ENCODE results near the gene ANO9.
"Not testable (repeated sequence)": the region's sequence is repeated elsewhere in the genome, so short reads cannot be mapped to it uniquely, and the experiment has no call there.

ANO9 gene

DNA sequence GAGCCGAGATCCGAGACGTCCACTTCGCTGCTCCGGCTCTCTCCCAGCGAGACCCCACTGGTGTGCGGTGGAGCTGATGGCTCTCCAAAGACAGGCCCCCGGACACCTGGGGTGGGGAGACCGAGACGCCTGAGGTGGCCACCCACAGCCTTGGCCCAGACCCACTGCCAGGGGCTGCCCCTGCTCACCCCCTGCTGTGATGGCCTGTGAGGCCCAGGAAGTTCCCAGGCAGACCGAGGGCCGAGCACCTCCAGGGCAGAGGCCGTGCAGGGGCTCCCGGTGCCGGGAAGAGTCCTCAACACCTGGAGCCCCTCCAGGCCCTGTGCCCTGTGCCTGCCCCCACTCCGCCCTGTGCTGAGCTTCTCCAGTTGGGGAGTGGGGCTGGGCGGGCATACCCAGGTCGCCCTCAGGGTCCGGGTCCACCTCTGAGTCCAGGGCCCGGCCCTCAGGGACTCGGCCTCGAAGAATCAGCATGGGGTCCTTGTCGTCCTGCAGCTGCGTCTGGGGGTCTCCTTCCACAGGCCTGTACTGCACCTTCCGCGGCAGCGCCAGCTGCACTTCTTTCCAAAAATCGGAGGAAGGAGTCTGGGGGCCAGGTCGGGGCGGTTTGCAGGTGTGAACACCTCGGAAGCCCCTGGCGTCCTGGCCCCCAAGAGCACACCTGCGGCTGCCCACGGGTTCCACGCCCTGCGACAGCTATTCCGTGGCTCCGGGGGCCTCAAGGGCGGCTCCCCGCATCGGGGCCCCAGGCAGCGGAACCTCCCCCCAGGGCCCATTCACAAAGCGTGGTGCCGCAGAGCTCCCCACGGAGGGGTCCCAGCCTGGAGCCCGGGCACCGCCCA is 35.6 kb downstream of the ANO9 start:
- TF ChIP-seq ZNF274 (IDR thresholded peaks at IDR 0.05; ENCODE audit: low read depth, low read length), result no peak
- peak overlapping the region; percentile 47; the same call in 1 of the 2 replicates for H3K4me3 ChIP-seq (ENCODE audit: low read length)

DNA sequence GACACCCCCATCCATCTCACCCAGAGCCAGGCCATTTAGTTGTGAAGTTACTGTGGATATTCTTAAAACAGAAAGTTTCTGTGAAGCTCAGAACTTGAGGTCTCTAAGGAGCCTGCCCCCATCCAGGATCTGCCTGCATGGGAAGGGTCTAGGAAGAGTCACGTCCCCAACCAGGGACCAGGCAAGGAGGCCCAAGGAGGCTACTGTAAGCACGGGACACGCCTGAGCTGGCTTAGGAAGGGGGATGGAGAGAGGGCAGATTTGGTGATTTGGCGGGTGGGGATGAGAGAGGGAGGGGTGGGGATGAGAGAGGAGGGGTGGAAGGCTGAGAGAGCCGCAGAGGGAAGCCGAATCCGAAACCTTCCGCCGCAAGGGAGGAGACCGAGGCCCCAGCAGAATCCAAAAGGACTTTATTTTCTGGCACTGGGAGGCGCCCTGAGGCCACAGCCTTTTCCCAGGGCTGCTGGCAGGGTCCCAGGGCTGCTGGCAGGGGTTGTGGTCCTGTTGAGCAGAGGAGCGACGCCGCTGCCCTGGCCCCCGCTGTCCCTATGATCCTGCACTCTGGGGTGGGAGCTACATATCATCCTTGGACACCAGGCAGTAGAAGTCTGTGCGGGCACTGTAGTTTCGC is 36.4 kb downstream of the ANO9 start:
- H3K4me3 ChIP-seq (ENCODE audit: low read length), result no peak overlapping the region
- TF ChIP-seq ZNF274 (IDR thresholded peaks at IDR 0.05; ENCODE audit: low read depth, low read length), result no peak

DNA sequence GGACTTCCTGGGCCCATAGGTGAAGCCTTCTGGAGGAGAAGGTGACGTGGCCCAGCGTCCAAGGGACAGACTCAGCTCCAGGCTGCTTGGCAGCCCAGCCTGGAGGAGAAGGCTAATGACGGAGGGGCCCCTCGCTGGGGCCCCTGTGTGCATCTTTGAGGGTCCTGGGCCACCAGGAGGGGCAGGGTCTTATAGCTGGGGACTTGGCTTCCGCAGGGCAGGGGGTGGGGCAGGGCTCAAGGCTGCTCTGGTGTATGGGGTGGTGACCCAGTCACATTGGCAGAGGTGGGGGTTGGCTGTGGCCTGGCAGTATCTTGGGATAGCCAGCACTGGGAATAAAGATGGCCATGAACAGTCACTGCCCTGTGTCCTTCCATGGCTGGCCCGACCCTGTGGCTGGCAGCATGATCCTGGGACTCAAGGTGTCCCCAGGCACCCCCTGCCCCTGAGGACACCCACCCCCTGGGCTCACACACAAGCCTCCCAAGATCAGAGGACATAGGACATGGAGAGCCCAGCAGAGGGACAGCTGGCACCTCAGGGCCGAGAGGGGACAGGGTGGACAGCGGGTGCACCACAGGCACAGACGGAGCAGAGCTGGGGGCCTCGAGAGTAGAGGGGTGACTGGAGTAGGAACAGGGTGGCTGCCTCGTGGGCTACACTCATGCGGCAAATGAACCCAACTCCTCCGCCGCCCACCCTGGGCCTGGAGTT is 37.1 kb downstream of the ANO9 start:
- no peak for TF ChIP-seq ZNF274 (IDR thresholded peaks at IDR 0.05; ENCODE audit: low read depth, low read length)
- no peak overlapping the region for H3K4me3 ChIP-seq (ENCODE audit: low read length)

DNA sequence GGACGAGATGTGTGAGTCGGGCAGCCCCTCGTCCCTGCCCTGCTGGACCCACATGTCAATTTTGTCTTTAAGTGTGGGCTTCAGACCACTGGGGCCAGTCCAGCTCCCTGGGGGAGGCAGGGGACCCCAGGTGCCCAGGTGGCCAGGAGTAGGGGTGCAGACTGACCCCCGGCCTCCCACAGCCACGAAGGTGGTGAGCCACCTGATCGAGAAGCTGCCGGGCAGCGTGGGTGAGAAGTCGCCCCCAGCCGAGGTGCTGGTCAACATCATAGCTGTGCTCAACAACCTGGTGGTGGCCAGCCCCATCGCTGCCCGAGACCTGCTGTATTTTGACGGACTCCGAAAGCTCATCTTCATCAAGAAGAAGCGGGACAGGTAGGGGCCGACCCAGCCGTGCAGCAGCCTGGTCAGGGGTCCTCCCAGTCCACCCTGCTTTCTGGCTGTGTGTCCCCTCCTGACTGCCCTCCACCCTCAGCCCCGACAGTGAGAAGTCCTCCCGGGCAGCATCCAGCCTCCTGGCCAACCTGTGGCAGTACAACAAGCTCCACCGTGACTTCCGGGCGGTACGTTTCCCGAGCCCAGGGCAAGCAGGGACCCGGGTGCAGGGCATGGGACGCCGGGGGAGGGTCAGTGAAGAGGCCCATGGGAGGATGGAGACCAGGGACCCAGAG is 37.9 kb downstream of the ANO9 start:
- H3K4me3 ChIP-seq (ENCODE audit: low read length), result no peak overlapping the region
- no peak for TF ChIP-seq ZNF274 (IDR thresholded peaks at IDR 0.05; ENCODE audit: low read depth, low read length)

DNA sequence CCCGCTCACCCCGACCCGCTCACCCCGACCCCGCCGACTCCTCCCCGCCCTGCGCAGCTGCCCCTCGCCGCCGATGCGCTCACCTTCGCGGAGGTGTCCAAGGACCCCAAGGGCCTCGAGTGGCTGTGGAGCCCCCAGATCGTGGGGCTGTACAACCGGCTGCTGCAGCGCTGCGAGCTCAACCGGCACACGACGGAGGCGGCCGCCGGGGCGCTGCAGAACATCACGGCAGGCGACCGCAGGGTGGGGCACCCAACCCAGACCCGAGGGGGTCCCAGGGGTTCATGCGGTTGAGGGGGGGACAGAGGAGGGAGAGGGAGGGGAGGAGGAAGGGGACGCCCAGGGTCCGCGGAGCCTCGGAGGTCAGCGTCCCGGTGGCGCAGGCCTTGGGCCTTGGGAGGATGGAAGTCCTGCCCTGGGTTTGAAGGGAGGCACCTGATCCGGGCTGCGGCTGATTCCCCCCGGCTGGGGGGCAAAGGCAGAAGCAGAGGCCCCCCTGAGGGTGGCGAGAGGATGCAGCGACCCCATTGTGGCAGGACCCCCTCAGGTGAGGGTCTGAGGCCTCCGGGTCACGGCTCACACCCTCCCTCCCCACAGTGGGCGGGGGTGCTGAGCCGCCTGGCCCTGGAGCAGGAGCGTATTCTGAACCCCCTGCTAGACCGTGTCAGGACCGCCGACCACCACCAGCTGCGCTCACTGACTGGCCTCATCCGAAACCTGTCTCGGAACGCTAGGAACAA is 38.6 kb downstream of the ANO9 start:
- no peak for TF ChIP-seq ZNF274 (IDR thresholded peaks at IDR 0.05; ENCODE audit: low read depth, low read length)
- no peak overlapping the region for H3K4me3 ChIP-seq (ENCODE audit: low read length)

DNA sequence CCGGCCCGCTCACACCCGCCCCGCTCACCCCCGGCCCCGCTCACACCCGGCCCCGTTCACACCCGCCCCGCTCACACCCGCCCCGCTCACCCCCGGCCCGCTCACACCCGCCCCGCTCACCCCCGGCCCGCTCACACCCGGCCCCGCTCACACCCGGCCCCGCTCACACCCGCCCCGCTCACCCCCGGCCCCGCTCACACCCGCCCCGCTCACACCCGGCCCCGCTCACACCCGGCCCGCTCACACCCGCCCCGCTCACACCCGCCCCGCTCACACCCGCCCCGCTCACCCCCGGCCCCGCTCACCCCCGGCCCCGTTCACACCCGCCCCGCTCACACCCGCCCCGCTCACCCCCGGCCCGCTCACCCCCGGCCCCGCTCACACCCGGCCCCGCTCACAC is 40.6 kb downstream of the ANO9 start:
- not testable (repeated sequence) for H3K4me3 ChIP-seq (ENCODE audit: low read length)

DNA sequence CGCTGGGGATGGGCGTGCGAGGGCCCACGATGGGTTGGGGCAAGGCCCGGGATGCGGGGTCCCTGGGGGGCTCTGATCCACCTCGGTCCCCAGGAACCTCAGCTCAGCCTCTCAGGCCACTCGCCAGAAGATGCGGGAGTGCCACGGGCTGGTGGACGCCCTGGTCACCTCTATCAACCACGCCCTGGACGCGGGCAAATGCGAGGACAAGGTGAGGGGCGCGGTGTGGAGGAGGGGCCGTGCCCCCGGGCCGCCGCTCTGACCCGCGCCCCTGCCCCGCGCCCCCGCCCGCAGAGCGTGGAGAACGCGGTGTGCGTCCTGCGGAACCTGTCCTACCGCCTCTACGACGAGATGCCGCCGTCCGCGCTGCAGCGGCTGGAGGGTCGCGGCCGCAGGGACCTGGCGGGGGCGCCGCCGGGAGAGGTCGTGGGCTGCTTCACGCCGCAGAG is 41.5 kb downstream of the ANO9 start:
- TF ChIP-seq ZNF274 (IDR thresholded peaks at IDR 0.05; ENCODE audit: low read depth, low read length), result no peak
- H3K4me3 ChIP-seq (ENCODE audit: low read length), result no peak overlapping the region

DNA sequence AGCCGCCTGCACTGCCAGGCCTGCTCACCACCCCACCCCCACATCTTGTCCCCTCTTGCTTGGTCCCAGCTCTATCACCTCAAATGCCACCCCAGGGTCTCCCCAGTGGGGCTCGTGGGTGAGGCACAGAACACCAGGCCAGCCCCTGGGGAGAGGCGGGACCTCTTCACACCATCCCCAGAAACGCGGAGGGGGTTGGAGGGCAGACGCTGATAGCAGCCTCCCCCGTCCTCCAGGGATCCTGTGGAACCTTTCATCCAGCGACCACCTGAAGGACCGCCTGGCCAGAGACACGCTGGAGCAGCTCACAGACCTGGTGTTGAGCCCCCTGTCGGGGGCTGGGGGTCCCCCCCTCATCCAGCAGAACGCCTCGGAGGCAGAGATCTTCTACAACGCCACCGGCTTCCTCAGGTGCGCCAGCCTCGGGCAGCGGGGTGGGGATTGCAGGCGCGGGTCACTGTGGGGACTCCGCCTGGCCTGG is 42.0 kb downstream of the ANO9 start:
- no peak overlapping the region for H3K4me3 ChIP-seq (ENCODE audit: low read length)
- no peak for TF ChIP-seq ZNF274 (IDR thresholded peaks at IDR 0.05; ENCODE audit: low read depth, low read length)

DNA sequence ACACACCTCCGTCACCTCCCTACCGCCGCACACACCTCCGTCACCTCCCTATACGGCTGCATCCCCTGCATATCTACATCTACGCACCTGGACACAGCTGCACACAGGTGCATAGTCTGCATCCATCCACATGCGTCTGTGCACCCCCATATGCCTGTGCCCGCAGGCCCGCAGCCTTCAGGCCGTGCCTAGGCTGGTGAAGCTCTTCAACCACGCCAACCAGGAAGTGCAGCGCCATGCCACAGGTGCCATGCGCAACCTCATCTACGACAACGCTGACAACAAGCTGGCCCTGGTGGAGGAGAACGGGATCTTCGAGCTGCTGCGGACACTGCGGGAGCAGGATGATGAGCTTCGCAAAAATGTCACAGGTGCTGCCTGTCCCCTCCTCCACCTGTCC is 43.0 kb downstream of the ANO9 start:
- no peak for TF ChIP-seq ZNF274 (IDR thresholded peaks at IDR 0.05; ENCODE audit: low read depth, low read length)
- no peak overlapping the region for H3K4me3 ChIP-seq (ENCODE audit: low read length)

DNA sequence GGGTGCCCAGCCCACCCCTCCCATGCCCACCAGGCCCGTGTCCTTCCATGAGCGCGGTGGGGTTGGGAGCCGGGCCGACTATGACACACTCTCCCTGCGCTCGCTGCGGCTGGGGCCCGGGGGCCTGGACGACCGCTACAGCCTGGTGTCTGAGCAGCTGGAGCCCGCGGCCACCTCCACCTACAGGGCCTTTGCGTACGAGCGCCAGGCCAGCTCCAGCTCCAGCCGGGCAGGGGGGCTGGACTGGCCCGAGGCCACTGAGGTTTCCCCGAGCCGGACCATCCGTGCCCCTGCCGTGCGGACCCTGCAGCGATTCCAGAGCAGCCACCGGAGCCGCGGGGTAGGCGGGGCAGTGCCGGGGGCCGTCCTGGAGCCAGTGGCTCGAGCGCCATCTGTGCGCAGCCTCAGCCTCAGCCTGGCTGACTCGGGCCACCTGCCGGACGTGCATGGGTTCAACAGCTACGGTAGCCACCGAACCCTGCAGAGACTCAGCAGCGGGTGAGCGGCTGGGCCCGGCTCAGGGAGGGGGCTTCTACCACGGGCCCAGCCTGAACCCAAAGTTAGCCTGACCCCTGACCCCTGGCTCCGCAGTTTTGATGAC is 44.8 kb downstream of the ANO9 start:
- peak overlapping the region; percentile 16; the same call in 1 of the 2 replicates for H3K4me3 ChIP-seq (ENCODE audit: low read length)
- TF ChIP-seq ZNF274 (IDR thresholded peaks at IDR 0.05; ENCODE audit: low read depth, low read length), result no peak

DNA sequence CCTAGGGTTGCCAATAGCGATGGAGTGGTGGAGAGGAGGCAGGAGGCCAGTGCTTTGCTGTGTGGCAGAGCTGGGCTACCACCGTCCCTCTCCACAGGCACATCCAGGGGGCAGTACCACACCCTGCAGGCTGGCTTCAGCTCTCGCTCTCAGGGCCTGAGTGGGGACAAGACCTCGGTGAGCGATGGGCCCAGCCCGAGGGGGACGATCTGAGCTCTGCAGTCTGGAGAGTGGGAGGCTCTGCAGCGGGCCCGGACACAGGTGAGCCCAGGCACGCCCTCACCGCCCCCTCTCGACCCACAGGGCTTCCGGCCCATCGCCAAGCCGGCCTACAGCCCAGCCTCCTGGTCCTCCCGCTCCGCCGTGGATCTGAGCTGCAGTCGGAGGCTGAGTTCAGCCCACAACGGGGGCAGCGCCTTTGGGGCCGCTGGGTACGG is 45.3 kb downstream of the ANO9 start:
- TF ChIP-seq ZNF274 (IDR thresholded peaks at IDR 0.05; ENCODE audit: low read depth, low read length), result no peak
- H3K4me3 ChIP-seq (ENCODE audit: low read length), result no peak overlapping the region; the same call in 1 of the 2 replicates

DNA sequence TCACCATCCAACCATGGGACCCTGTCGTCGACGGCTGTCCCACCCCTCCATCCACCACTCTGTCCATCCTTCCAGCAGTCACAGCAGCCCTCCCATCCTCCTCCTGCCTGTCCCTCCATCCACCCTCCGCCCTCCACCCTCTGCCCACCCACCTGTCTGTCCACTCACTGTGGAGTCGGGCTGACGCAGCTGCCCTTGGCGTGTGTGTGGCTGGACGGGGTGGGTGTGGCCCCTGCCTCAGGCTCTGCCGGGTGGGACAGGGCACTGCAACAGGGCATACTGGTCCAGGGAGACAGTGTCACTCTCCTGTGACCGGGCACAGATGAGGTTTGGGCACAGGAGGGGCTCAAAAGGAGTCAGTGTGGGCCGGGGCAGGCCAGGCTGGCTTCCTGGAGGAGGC is 45.9 kb downstream of the ANO9 start:
- H3K4me3 ChIP-seq (ENCODE audit: low read length), result no peak overlapping the region
- no peak for TF ChIP-seq ZNF274 (IDR thresholded peaks at IDR 0.05; ENCODE audit: low read depth, low read length)

Data from GM08714 (cell line).